HL-60 (cell line): Measurements from ENCODE around the gene MYCBP.

Experiments used
- CTCF ChIP-seq: IDR thresholded peaks from one replicate; pipeline ENCODE4 v1.5.1; 2011; ENCODE audit warnings: low read length, control low read depth, inconsistent platforms; ENCODE audit not compliant: insufficient read depth
- GABPA ChIP-seq: IDR thresholded peaks from 2 replicates; pipeline ENCODE4 v1.6.1; 2012; ENCODE audit warnings: low read depth
- POLR2AphosphoS5 ChIP-seq: IDR thresholded peaks from 2 replicates; pipeline ENCODE4 v1.6.1; 2012; ENCODE audit warnings: low read depth

GRCh38 chr1:38834221-38834782 is 38.8 kb downstream of the MYCBP start:
- TF ChIP-seq GABPA (no peak), CTCF (no peak), POLR2AphosphoS5 (no peak; the same call in 1 of the 2 replicates)
